Measurements from ENCODE around the gene MAP7D3.

- TF ChIP-seq CTCF (conservative IDR thresholded peaks at IDR 0.05) (no peak), EZH2 (IDR thresholded peaks at IDR 0.05; ENCODE audit: low read depth) (no peak)
These were observed 52.4 kb downstream of the MAP7D3 start for GRCh38 chrX:136198678-136199243.
